Activated B cell treated with CpG ODN at 0.5 μM for 24 hours (primary cell): ENCODE measurements around the gene MAPK1IP1L. TPM values are rescaled to one million over a fixed set of nuclear protein-coding genes. Genes with fewer than 3 reads are reported as not detected.
A peak's percentile ranks its signal among the peaks of the same experiment; 100 is the strongest.

Experiments used
- ATAC-seq: fragments of 200-7000 bp; cut with Tn5 transposase; one replicate; pipeline ENCODE4 v1.10.0; 2021; ENCODE audit warnings: low read depth, mild to moderate bottlenecking, moderate library complexity
- CTCF ChIA-PET: fragments of 350-600 bp; sonication (Branson Sonifier 250); formaldehyde crosslinking; loops from one replicate; lab custom pipeline; 2021; ENCODE audit warnings: antibody characterized with exemption; lab: Charles Lee
- POLR2A ChIA-PET: fragments of 350-600 bp; sonication (Branson Sonifier 250); formaldehyde crosslinking; loops from one replicate; lab custom pipeline; 2021; ENCODE audit warnings: antibody characterized with exemption; lab: Charles Lee
- DNase-seq: peaks from one replicate; pipeline ENCODE4 v3.0.0; 2022
- H3K27ac Mint-ChIP-seq: one replicate; pipeline ENCODE4 v1.8.0; 2020; ENCODE audit warnings: mixed read lengths
- H3K27me3 Mint-ChIP-seq: one replicate; pipeline ENCODE4 v1.8.0; 2021; ENCODE audit warnings: mixed read lengths
- H3K36me3 Mint-ChIP-seq: one replicate; pipeline ENCODE4 v1.8.0; 2021; ENCODE audit warnings: low read depth, mixed read lengths
- H3K4me1 Mint-ChIP-seq: one replicate; pipeline ENCODE4 v1.8.0; 2021; ENCODE audit warnings: mixed read lengths
- H3K4me3 Mint-ChIP-seq: one replicate; pipeline ENCODE4 v1.8.0; 2020; ENCODE audit warnings: mild to moderate bottlenecking, mixed read lengths
- H3K9me3 Mint-ChIP-seq: one replicate; pipeline ENCODE4 v1.8.0; 2020; ENCODE audit warnings: mixed read lengths
- intact Hi-C: fragments of 100-400 bp; cut with micrococcal nuclease; formaldehyde crosslinking; loops from one replicate; pipeline ENCODE4 v1.15.1; 2024
- total RNA-seq: library from RNA; stranded (reverse); gene quantifications from 2 replicates; pipeline ENCODE4 v1.2.3, GENCODE V29; 2022
- TF ChIP-seq, protein P1 (sequence below): fragments of 200-600 bp; IDR thresholded peaks from one replicate; pipeline ENCODE4 v1.8.0; 2022; ENCODE audit warnings: antibody characterized with exemption, mild to moderate bottlenecking

The MAPK1IP1L gene
- total RNA-seq, 1 donor from 2014 or later: 130 TPM

DNA sequence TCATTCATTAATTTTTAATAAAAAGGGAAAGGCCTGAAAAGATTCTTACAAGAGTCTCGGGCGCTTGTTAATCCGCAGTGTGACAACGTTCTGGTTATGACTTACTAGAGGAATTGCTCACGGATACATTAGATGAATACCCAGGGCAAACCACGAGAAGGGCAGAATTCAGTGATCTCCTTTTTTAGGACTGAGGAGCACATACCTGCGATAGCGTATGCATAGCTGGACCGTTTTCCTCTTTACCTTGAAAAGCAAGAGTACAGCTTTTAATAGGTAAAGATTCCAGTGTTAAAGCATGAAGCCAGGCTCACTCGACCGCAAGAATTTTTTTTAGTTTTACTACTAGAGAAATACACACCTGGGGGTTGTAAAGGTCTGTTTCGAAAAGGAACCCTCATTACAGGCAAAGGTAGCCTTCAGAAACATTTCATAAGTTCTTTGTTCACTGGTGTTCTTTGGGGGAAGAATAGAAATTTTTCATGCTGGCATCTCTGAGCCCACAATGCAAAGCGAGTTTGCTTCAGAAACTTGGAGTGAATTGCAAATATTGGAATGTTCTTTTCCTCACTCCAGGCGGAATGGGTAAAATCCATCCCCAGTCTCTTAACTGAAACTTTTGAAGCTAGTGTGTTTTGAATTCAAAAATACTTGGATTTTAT is 953 bp downstream of the MAPK1IP1L start:
- DNase-seq: no peak
- TF ChIP-seq, protein P1, sequence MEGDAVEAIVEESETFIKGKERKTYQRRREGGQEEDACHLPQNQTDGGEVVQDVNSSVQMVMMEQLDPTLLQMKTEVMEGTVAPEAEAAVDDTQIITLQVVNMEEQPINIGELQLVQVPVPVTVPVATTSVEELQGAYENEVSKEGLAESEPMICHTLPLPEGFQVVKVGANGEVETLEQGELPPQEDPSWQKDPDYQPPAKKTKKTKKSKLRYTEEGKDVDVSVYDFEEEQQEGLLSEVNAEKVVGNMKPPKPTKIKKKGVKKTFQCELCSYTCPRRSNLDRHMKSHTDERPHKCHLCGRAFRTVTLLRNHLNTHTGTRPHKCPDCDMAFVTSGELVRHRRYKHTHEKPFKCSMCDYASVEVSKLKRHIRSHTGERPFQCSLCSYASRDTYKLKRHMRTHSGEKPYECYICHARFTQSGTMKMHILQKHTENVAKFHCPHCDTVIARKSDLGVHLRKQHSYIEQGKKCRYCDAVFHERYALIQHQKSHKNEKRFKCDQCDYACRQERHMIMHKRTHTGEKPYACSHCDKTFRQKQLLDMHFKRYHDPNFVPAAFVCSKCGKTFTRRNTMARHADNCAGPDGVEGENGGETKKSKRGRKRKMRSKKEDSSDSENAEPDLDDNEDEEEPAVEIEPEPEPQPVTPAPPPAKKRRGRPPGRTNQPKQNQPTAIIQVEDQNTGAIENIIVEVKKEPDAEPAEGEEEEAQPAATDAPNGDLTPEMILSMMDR: no peak
- ChIA-PET CTCF (interaction anchor here (1.1 to 3.2 kb wide), 4 partner anchors 13 to 302 kb away, joined by 3 to 35 read pairs (median 8); partner anchors contain the start of genes SOCS4 and WDHD1), POLR2A (interaction anchor here (0.5 to 6.8 kb wide), 19 partner anchors 13 to 1066 kb away, joined by 3 to 112 read pairs (median 9); partner anchors contain the start of genes GCH1, LGALS3, PELI2 and SOCS4)
- intact Hi-C loops: loop anchor here (1.0 to 5.0 kb wide), 2 partner anchors 20 to 565 kb away; partner anchors contain the start of gene GMFB
- peaks cover 37% of the 10 kb centered on the region for H3K36me3 Mint-ChIP-seq
- no peaks in the 10 kb centered on the region for H3K9me3 Mint-ChIP-seq
- H3K27ac Mint-ChIP-seq: peak overlapping the region; percentile 95
- peak overlapping the region; percentile 94 for H3K4me3 Mint-ChIP-seq
- ATAC-seq: no peak
- no peaks in the 10 kb centered on the region for H3K27me3 Mint-ChIP-seq
- peaks cover 40% of the 10 kb centered on the region for H3K4me1 Mint-ChIP-seq

DNA sequence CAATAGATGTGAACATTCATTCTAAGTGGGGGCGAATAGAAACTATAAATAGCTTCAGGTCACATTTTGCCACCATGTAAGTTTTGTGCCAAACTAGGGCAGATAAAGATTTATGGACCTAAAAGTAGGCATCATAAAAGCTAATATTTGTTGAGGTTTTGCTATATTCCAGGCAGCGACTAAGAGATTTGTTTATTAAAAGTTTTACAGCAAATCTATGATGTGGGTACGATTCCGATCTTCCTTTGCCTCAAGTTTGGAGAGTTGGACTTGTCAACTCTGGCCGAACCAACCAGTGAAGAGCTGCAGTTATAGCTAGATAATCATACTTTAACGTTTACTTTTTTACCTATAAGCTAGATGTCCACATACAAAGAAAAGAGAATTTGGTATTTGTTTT is 1.6 kb downstream of the MAPK1IP1L start:
- TF ChIP-seq, protein P1: no peak
- ChIA-PET CTCF (interaction anchor here (1.1 to 3.2 kb wide), 2 partner anchors 13 to 19 kb away, joined by 3 to 35 read pairs; no protein-coding TSS in a partner anchor), POLR2A (interaction anchor here (1.0 to 6.8 kb wide), 5 partner anchors 12 to 108 kb away, joined by 3 to 112 read pairs (median 33); partner anchors contain the start of genes SOCS4 and WDHD1)
- H3K9me3 Mint-ChIP-seq: no peaks in the 10 kb centered on the region
- H3K27ac Mint-ChIP-seq: peak overlapping the region; percentile 95
- intact Hi-C loops: loop anchor here (5.0 kb wide), 1 partner anchor 566 kb away; the partner anchor contains the start of gene GMFB
- H3K27me3 Mint-ChIP-seq: no peaks in the 10 kb centered on the region
- peaks cover 41% of the 10 kb centered on the region for H3K36me3 Mint-ChIP-seq
- H3K4me1 Mint-ChIP-seq: peaks cover 42% of the 10 kb centered on the region
- no peak for ATAC-seq
- H3K4me3 Mint-ChIP-seq: peak overlapping the region; percentile 94
- DNase-seq: no peak

DNA sequence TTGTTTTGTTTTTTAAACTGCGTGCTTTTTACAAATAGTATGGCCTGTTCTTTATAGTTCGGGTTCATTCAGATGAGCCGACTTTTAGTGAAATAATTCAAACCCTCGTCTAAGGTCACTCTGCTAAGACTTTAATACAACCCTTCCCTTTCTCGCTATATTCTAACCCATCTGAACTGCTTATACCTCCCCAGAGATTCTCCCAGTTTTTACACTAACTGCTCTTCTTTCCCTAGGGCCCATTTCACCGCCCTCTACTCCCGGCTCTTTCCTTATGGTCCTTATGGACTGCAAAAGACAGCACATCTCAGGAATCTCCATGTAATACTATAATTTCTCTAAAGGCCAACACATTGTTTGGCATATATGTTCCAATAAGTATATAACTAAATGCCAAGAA is 2.1 kb downstream of the MAPK1IP1L start:
- ChIA-PET CTCF (interaction anchor here (1.1 to 3.2 kb wide), 2 partner anchors 12 to 18 kb away, joined by 3 to 35 read pairs; no protein-coding TSS in a partner anchor), POLR2A (interaction anchor here (1.2 to 6.8 kb wide), 3 partner anchors 12 to 108 kb away, joined by 8 to 112 read pairs (median 33); no protein-coding TSS in a partner anchor)
- Mint-ChIP-seq H3K9me3 (no peaks in the 10 kb centered on the region), H3K27ac (peak overlapping the region; percentile 59), H3K27me3 (no peaks in the 10 kb centered on the region), H3K4me3 (peak overlapping the region; percentile 94), H3K36me3 (peaks cover 46% of the 10 kb centered on the region), H3K4me1 (peaks cover 47% of the 10 kb centered on the region)
- TF ChIP-seq, protein P1: no peak
- ATAC-seq: no peak
- intact Hi-C loops: loop anchor here (5.0 kb wide), 1 partner anchor 566 kb away; the partner anchor contains the start of gene GMFB
- DNase-seq: no peak

DNA sequence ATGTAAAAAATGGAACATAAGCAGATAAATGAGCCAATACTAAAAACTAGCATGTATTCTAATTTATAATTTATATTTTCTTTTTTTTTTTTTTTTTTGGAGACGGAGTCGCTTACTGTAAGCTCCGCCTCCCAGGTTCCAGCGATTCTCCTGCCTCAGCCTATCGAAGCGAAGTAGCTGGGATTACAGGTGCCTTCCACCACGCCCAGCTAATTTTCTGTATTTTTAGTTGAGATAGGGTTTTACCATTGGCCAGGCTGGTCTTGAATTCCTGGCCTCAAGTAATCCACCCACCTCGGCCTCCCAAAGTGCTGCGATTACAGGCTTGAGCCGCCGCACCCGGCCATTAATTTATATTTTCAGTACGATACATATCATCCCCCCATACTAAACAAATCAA is 2.7 kb downstream of the MAPK1IP1L start:
- ChIA-PET POLR2A (interaction anchor here (1.1 to 6.8 kb wide), 3 partner anchors 14 to 76 kb away, joined by 4 to 112 read pairs (median 7); no protein-coding TSS in a partner anchor), CTCF (no interaction called here)
- ATAC-seq (no peak), DNase-seq (no peak)
- no peaks in the 10 kb centered on the region for H3K27me3 Mint-ChIP-seq
- intact Hi-C loops: loop anchor here (5.0 kb wide), 1 partner anchor 567 kb away; the partner anchor contains the start of gene GMFB
- TF ChIP-seq, protein P1: no peak
- peaks cover 47% of the 10 kb centered on the region for H3K4me1 Mint-ChIP-seq
- peak overlapping the region; percentile 28 for H3K4me3 Mint-ChIP-seq
- H3K9me3 Mint-ChIP-seq: no peaks in the 10 kb centered on the region
- H3K36me3 Mint-ChIP-seq: peaks cover 47% of the 10 kb centered on the region
- H3K27ac Mint-ChIP-seq: no peak overlapping the region

DNA sequence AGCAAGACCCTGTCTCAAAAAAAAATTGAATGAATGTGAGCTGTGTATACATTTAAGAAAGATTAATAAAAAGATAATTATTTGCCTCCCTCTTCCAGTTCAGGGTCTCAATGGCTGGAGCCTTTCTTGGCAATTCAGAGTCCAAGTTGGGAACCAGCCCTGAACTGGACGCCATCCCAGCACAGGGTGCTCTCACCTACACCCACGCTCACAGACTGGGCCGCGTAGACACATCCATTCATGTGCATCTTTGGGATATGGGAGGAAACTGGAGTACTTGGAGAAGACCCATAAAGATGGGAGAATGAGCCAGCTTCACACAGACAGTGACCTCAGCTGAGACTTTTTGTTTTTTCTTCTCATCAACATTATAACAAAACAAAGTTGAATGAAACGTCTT is 6.5 kb downstream of the MAPK1IP1L start:
- intact Hi-C loops: no loop called here
- ATAC-seq: no peak
- no peak for DNase-seq
- Mint-ChIP-seq H3K4me1 (peaks cover 50% of the 10 kb centered on the region), H3K4me3 (no peak overlapping the region), H3K27me3 (no peaks in the 10 kb centered on the region), H3K36me3 (peaks cover 64% of the 10 kb centered on the region), H3K27ac (no peak overlapping the region), H3K9me3 (no peaks in the 10 kb centered on the region)
- POLR2A ChIA-PET: interaction anchor here (0.7 to 1.2 kb wide), 3 partner anchors 13 to 30 kb away, joined by 3 to 5 read pairs (median 5); no protein-coding TSS in a partner anchor
- TF ChIP-seq, protein P1: no peak
- CTCF ChIA-PET: no interaction called here
